Measurements from ENCODE around the gene PTPRE. TPM values are rescaled to one million over a fixed set of nuclear protein-coding genes. Genes with fewer than 3 reads are reported as not detected.

PTPRE gene
- total and polyA plus RNA-seq, 2 of the 4 experiments (the other 2 are of a cell fraction): 0.34 to 0.54 TPM

GRCh38 chr10:128003521-128003920, 96.6 kb downstream of the PTPRE start:
- Histone ChIP-seq H3K79me1 (ENCODE audit: low read depth in 1 of 2, low read length in 2 of 2) (no peaks in the 10 kb centered on the region), H2BK20ac (ENCODE audit: low read depth, low read length) (no peak overlapping the region), H4K5ac (ENCODE audit: low read depth, low read length) (no peak overlapping the region), H3K27ac (ENCODE audit: insufficient read depth, low read length) (no peak overlapping the region), H3K9ac (ENCODE audit: low read depth, low read length) (no peak overlapping the region), H2AK5ac (ENCODE audit: low read depth, low read length) (no peak overlapping the region), H3K14ac (replicated peaks; ENCODE audit: low read depth, low read length) (no peak overlapping the region), H3K56ac (ENCODE audit: extremely low read depth, insufficient read depth, low read length) (no peak overlapping the region), H4K8ac (ENCODE audit: low read depth in 2 of 2, low read length in 2 of 2) (no peak overlapping the region), H3K4me3 (ENCODE audit: insufficient read depth, low read depth, low read length) (no peak overlapping the region), H3K4me1 (ENCODE audit: control insufficient read depth, insufficient read depth, low read length) (no peaks in the 10 kb centered on the region), H4K91ac (ENCODE audit: insufficient read depth, low read depth, low read length) (no peak overlapping the region), H4K20me1 (ENCODE audit: insufficient read depth, low read length) (no peaks in the 10 kb centered on the region), H2BK120ac (ENCODE audit: low read depth, low read length) (no peak overlapping the region), H3K4me2 (ENCODE audit: low read depth, low read length) (no peak overlapping the region), H2AFZ (replicated peaks; ENCODE audit: low read length, poor library complexity) (no peak overlapping the region), H2AK9ac (replicated peaks; ENCODE audit: low read depth, low read length, poor library complexity) (no peak overlapping the region), H3K4ac (ENCODE audit: low read depth, low read length) (no peak overlapping the region), H3K9me1 (ENCODE audit: insufficient read depth, low read length) (no peaks in the 10 kb centered on the region), H3K23ac (ENCODE audit: low read depth, low read length) (no peak overlapping the region), H3K36me3 (ENCODE audit: control insufficient read depth, insufficient read depth, low read length) (no peaks in the 10 kb centered on the region), H3K27me3 (ENCODE audit: control insufficient read depth, insufficient read depth, low read length) (no peaks in the 10 kb centered on the region; the same call in 1 of the 2 replicates), H3K18ac (ENCODE audit: low read depth, low read length) (no peak overlapping the region), H2BK15ac (ENCODE audit: low read depth, low read length) (no peak overlapping the region), H2BK5ac (ENCODE audit: low read depth, low read length, poor library complexity, severe bottlenecking) (no peak overlapping the region), H3K9me3 (ENCODE audit: control insufficient read depth, insufficient read depth, low read length) (no peaks in the 10 kb centered on the region)
- in situ Hi-C loops (cut with MboI; ENCODE audit: low sequenced_read_pairs): no loop called here
- no TSS peak for BruUV-seq (replicated peaks)
- dilution Hi-C loops (cut with HindIII; ENCODE audit: low sequenced_read_pairs, unreplicated experiment): no loop called here
- no CpG with 5 or more reads among the region's 7 CpGs for WGBS, 2 experiments (ENCODE audit: extremely low coverage in 2 of 2, insufficient read length in 1 of 2)
- TF ChIP-seq USF2 (IDR thresholded peaks at IDR 0.05; ENCODE audit: low read depth, low read length) (no peak), NFE2L2 (IDR thresholded peaks at IDR 0.05; ENCODE audit: low read depth, low read length) (no peak), CTCF (conservative IDR thresholded peaks at IDR 0.05; ENCODE audit: low read depth, low read length) (no peak)
- intact Hi-C loops (cut with micrococcal nuclease): no loop called here
- ATAC-seq (ENCODE audit: low read depth): no peak
- DNase-seq: no peak
- ChIA-PET CTCF (no interaction called here), POLR2A (ENCODE audit: unreplicated experiment) (no interaction called here)
